Osteoblast (primary cell): ENCODE measurements around the gene TTC39A. TPM values are rescaled to one million over a fixed set of nuclear protein-coding genes. Genes with fewer than 3 reads are reported as not detected.
A peak's percentile ranks its signal among the peaks of the same experiment; 100 is the strongest.

Experiments
- DNase-seq: peaks from one replicate; pipeline ENCODE4 v3.0.0; 2011; ENCODE audit warnings: low spot score, mixed read lengths; ENCODE audit not compliant: insufficient read length; ENCODE audit errors: missing footprints
- H2AFZ ChIP-seq: 2 replicates; pipeline ENCODE4 v1.6.0; 2011; ENCODE audit warnings: mild to moderate bottlenecking, low read length
- H3K27ac ChIP-seq: 2 replicates; pipeline ENCODE4 v1.5.1; 2011; ENCODE audit warnings: mild to moderate bottlenecking, low read depth, low read length, moderate library complexity
- H3K27me3 ChIP-seq: 2 replicates; pipeline ENCODE4 v1.6.0; 2012; ENCODE audit warnings: mild to moderate bottlenecking, control low read depth, inconsistent platforms, low read length, moderate library complexity; ENCODE audit not compliant: insufficient read depth
- H3K36me3 ChIP-seq: 2 replicates; pipeline ENCODE4 v1.5.1; 2011; ENCODE audit warnings: mild to moderate bottlenecking, low read length, control low read depth, moderate library complexity; ENCODE audit not compliant: insufficient read depth
- H3K4me1 ChIP-seq: 2 replicates; pipeline ENCODE4 v1.5.1; 2011; ENCODE audit warnings: mild to moderate bottlenecking, low read length, control low read depth, moderate library complexity; ENCODE audit not compliant: insufficient read depth
- H3K4me2 ChIP-seq: 2 replicates; pipeline ENCODE4 v1.6.0; 2011; ENCODE audit warnings: mild to moderate bottlenecking, low read length; ENCODE audit not compliant: insufficient read depth
- H3K4me3 ChIP-seq: fragments of 200-600 bp; sonication (generic); 3 replicates; pipeline ENCODE4 v1.5.1; 2012; ENCODE audit warnings: mild to moderate bottlenecking, low read length, inconsistent platforms; ENCODE audit not compliant: insufficient read depth
- H3K79me2 ChIP-seq: 2 replicates; pipeline ENCODE4 v1.6.0; 2012; ENCODE audit warnings: mild to moderate bottlenecking, low read length, control low read depth, inconsistent platforms; ENCODE audit not compliant: insufficient read depth
- H3K9me3 ChIP-seq: 2 replicates; pipeline ENCODE4 v1.5.1; 2011; ENCODE audit warnings: low read depth, low read length, control low read depth
- H4K20me1 ChIP-seq: 2 replicates; pipeline ENCODE4 v1.6.0; 2012; ENCODE audit warnings: mild to moderate bottlenecking, low read length, control low read depth; ENCODE audit not compliant: insufficient read depth
- total RNA-seq: library from RNA; depleted of rRNA; stranded (reverse); fragments of >200 nt; gene quantifications from 2 replicates; pipeline ENCODE4 v1.2.3, GENCODE V29; 2012
- TF ChIP-seq, protein P1 (sequence below): IDR thresholded peaks from 2 replicates; pipeline ENCODE4 v1.5.1; 2011; ENCODE audit warnings: mild to moderate bottlenecking, low read depth, low read length, moderate library complexity; ENCODE audit errors: extremely low read depth

TTC39A gene
- 0.72 and 0.88 TPM in 2 replicates for total RNA-seq

- no peaks in the 10 kb centered on the region for H4K20me1 ChIP-seq
- H3K27me3 ChIP-seq, result no peaks in the 10 kb centered on the region
- H3K9me3 ChIP-seq, result no peaks in the 10 kb centered on the region
- TF ChIP-seq, protein P1, sequence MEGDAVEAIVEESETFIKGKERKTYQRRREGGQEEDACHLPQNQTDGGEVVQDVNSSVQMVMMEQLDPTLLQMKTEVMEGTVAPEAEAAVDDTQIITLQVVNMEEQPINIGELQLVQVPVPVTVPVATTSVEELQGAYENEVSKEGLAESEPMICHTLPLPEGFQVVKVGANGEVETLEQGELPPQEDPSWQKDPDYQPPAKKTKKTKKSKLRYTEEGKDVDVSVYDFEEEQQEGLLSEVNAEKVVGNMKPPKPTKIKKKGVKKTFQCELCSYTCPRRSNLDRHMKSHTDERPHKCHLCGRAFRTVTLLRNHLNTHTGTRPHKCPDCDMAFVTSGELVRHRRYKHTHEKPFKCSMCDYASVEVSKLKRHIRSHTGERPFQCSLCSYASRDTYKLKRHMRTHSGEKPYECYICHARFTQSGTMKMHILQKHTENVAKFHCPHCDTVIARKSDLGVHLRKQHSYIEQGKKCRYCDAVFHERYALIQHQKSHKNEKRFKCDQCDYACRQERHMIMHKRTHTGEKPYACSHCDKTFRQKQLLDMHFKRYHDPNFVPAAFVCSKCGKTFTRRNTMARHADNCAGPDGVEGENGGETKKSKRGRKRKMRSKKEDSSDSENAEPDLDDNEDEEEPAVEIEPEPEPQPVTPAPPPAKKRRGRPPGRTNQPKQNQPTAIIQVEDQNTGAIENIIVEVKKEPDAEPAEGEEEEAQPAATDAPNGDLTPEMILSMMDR, result no peak
- no peak within 1 kb of the TSS for H3K27ac ChIP-seq
- no peaks in the 10 kb centered on the region for H3K79me2 ChIP-seq
- DNase-seq, result peak; percentile 87
- no peaks in the 10 kb centered on the region for H3K36me3 ChIP-seq
- H3K4me1 ChIP-seq, result peaks cover 17% of the 10 kb centered on the region
- H3K4me3 ChIP-seq, result peak within 1 kb of the TSS; percentile 69
- peak within 1 kb of the TSS; percentile 83 for H2AFZ ChIP-seq
- peak within 1 kb of the TSS; percentile 89 for H3K4me2 ChIP-seq
These were observed at the start of gene TTC39A for GRCh38 chr1:51330331-51331201. Gene TTC39A (minus strand): TSS chr1:51330562. CDS start chr1:51330477, 85 bp downstream.

- Histone ChIP-seq H3K36me3 (peaks cover 3% of the 10 kb centered on the region), H3K4me3 (no peak overlapping the region), H3K9me3 (no peaks in the 10 kb centered on the region), H2AFZ (no peak overlapping the region), H3K79me2 (no peaks in the 10 kb centered on the region), H3K4me1 (no peaks in the 10 kb centered on the region), H3K4me2 (no peak overlapping the region), H3K27ac (no peak overlapping the region), H3K27me3 (no peaks in the 10 kb centered on the region), H4K20me1 (no peaks in the 10 kb centered on the region)
- DNase-seq, result no peak
- TF ChIP-seq, protein P1, result no peak
These were observed 48.5 kb upstream of the TTC39A start for GRCh38 chr1:51378871-51379270.

DNA sequence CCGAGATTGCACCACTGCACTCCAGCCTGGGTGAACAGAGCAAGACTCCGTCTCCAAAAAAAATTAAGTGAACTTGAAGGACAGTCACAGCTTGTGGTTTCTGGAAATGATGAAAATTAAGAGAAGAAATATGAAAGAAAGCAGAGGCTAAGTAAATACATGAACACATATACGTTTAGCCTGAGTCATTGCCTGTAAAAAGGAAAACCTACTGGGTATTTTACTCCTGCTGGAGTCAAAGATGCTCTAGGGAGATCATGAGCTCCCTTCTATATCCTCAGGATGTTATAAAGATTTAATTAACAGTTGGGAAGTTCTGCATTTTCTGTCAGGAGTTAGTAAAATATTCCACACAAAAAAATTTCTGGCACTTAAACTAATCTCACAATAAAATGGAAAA lies 43.5 kb upstream of the TTC39A start:
- no peak overlapping the region for H3K4me2 ChIP-seq
- H4K20me1 ChIP-seq, result peaks cover 2% of the 10 kb centered on the region
- no peak overlapping the region for H3K27ac ChIP-seq
- no peaks in the 10 kb centered on the region for H3K79me2 ChIP-seq
- no peak overlapping the region for H2AFZ ChIP-seq
- peaks cover 13% of the 10 kb centered on the region for H3K36me3 ChIP-seq
- H3K4me3 ChIP-seq, result no peak overlapping the region
- DNase-seq, result no peak
- H3K27me3 ChIP-seq, result no peaks in the 10 kb centered on the region
- no peaks in the 10 kb centered on the region for H3K9me3 ChIP-seq
- H3K4me1 ChIP-seq, result no peaks in the 10 kb centered on the region
- TF ChIP-seq, protein P1, result no peak

DNA sequence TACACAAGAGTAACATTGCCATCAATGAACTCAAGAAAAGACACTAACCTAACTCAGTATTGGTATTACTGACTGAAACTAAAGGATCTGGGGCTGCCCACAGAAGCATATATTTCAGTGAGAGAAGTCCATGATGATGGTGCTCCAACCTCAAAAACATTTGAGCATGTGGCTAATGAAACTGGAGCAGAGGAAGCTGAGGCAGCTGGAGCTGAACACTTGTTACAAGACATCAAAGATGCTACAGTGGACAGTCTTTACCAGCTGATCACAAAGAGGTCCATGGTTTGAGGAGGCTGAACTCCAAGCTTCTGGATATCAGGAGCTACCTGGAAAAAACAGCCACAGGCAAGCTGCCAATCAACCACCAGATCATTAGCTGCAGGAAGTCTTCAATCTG lies 42.2 kb upstream of the TTC39A start:
- no peaks in the 10 kb centered on the region for H3K27me3 ChIP-seq
- no peak overlapping the region for H3K4me3 ChIP-seq
- no peaks in the 10 kb centered on the region for H3K4me1 ChIP-seq
- TF ChIP-seq, protein P1, result no peak
- no peaks in the 10 kb centered on the region for H3K9me3 ChIP-seq
- no peak overlapping the region for H3K27ac ChIP-seq
- DNase-seq, result no peak
- no peak overlapping the region for H2AFZ ChIP-seq
- no peak overlapping the region for H3K4me2 ChIP-seq
- H3K36me3 ChIP-seq, result peaks cover 13% of the 10 kb centered on the region
- peaks cover 2% of the 10 kb centered on the region for H4K20me1 ChIP-seq
- no peaks in the 10 kb centered on the region for H3K79me2 ChIP-seq
